Activated CD8-positive, alpha-beta memory T cell treated with anti-CD3 and anti-CD28 coated beads, Interleukin-2, amount 50 U/mL, for 4 hours (primary cell): ENCODE measurements around the gene BBS12.

Source experiments
- DNase-seq: peaks from one replicate; pipeline ENCODE4 v3.0.0-alpha.2; 2020

Gene BBS12

DNA sequence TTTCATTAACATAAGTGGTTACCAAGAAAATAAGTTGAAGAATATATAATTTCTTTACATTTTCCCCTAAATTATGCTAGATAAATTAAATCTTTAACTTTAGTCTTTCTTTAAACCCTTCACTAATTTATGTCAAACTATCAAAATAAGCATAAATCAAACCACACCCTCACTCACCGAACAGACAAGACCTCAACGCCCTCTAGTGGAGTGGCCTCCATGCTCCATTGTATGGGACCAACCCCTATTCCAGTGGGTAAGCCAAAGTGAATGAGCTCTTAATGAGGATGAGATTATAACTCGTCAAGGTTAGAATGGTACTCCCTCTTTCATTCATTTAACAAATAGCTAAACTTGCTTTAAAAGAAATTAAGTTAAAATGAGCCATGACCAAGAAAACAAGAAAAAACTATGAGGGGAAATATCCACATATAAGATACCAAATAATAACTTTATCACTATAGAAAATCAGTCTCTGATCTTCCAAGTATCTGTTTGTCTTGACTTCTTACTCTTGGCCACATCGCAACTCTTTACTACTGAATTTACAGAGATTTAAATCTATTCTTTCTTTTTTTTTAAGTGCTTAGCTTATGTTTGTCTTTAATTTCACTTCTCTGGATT lies 15.6 kb upstream of the BBS12 start:
- DNase-seq, result peak; percentile 66

DNA sequence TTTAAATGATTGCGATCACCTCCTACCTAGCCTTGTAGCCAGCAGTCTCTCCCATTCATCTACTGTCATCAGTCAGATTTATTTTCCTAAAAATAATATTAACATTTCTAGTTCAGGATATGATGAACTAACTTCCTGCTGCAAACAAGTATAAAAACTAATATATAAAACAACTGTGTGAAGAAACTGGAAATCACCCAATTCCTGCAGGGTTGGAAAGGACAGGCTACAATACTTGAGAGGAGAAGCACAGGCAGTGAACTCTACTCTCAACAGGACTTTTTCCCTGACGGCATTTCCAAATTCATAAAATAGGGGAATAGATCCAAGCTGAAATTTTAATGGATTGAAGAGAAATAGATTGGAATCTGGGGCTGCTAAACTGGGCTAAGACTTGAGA lies 14.2 kb upstream of the BBS12 start:
- no peak for DNase-seq

DNA sequence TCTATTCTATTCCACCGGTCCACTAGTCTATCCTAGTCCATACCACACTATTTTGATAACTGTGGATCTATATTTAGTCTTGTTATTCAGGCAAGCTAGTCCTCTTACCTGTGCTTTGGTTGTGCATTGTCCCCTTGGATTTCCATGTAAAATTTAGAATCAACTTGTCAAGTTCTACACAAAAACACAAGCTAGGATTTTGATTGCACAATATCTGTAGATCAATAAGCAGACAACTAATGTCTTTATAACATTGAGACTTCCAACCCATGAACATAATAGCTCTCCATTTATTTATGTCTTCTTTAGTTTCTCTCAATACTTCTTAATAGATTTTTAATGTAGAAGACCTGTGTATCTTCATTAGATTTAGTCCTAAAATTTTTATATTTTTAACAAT lies 10.2 kb upstream of the BBS12 start:
- DNase-seq, result no peak

DNA sequence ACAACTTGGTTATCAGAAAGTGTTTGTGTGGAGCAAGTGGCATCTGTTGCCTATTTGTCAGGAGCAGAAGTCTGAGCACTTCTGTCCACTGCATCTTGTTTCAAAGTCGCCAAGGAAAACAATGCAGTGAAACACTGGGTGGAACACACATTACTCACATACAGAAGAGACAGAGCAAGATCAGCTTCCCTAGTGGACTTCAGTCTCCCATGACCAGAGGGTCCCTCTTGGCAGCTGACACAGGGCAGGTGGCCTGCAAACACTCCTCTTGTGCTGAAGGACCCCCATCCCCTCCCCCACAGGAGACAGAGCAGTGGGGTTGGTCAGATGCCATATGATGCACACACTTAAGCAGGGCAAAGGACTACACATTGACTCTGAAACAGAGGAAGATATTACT lies 3.6 kb upstream of the BBS12 start:
- DNase-seq, result no peak

DNA sequence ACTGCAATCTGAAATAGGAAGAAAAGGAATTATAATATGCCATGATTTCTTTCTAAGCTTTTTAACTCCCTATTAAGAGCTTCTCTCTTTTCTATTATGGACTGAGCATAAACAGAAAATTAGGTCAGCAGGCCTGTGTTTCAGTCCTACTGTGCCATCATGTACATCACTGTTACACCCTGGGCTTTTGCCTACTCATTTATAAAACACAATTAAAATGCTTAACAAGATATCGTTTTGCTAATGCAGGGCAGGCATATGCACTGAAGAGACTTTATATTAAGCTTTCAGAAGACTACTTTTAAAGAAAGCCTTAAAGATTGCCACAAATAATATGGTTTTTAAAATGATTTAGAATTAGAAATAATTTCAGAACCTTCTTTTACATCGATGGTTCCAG lies 828 bp upstream of the BBS12 start:
- no peak for DNase-seq

DNA sequence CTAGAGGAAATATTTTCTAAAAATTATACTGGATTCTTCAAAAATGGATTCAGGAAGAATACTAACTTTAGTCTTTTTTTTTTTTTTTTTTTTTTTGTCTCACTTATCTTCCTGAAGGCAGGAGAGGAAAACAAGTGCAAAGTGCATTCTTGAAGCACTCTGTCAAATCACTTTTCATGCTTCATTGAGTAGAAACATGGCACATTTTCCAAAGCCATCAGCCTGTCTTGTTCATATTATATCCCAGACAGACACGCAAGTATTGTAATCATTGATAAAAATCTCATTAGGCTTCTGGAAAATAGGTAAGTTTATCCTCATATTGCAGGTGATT lies 1.2 kb downstream of the BBS12 start:
- no peak for DNase-seq

DNA sequence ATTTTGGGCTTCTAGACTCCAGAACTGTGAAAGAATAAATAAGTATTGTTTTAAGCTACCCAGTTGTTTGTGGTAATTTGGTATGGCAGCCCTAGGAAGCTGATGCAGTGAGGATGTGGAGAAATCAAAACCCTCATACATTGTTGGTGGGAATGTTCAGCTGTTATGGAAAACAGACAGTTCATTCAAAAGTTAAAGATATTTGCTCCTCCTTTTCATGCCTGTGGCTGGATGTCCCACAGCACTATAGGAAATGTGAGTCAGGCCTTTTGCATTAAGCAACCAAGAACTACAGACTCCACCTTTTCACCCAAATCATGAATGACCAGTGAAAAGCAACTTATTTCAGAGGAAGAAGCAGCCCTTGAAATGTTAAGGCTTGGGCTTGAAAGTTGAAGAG lies 6.7 kb downstream of the BBS12 start:
- no peak for DNase-seq

DNA sequence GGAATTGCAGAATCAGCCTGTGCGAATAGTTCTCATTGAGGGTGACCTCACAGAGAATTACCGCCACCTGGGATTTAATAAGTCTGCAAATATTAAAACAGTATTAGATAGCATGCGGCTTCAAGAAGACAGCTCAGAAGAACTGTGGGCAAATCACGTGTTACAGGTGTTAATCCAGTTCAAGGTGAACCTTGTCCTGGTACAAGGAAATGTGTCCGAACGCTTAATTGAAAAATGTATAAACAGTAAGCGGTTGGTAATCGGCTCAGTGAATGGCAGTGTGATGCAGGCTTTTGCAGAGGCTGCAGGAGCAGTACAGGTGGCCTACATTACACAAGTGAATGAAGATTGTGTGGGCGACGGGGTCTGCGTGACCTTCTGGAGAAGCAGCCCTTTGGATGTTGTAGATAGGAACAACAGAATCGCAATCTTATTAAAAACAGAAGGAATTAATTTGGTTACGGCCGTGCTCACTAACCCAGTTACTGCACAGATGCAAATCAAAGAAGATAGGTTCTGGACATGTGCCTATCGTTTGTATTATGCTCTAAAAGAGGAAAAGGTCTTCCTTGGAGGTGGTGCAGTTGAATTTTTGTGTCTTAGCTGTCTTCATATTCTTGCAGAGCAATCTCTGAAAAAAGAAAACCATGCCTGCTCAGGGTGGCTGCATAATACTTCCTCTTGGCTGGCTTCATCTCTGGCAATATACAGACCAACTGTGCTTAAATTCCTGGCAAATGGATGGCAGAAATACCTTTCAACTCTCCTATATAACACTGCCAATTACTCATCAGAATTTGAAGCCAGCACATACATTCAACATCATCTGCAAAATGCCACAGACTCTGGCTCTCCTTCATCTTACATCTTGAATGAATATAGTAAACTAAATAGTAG lies 10.7 kb downstream of the BBS12 start:
- DNase-seq, result no peak

DNA sequence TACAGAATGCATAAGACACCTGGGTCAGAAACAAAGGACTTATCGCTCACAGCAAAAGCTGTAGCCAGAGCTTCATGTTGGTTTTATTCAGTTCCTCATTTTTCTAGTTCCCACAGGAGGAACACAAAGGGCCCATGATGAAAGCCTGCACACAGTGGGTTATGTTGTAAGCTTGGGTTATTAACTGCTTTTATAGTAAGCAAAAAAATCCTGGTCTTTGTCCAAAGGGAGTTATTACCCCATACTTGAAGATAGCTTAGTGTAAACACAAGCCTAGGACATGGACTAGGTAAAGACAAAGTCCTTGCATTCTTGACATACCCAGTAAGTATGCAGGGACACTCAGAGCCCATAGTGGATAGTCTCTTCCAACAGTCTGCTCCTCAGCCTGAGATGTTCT lies 11.7 kb downstream of the BBS12 start:
- DNase-seq, result no peak

DNA sequence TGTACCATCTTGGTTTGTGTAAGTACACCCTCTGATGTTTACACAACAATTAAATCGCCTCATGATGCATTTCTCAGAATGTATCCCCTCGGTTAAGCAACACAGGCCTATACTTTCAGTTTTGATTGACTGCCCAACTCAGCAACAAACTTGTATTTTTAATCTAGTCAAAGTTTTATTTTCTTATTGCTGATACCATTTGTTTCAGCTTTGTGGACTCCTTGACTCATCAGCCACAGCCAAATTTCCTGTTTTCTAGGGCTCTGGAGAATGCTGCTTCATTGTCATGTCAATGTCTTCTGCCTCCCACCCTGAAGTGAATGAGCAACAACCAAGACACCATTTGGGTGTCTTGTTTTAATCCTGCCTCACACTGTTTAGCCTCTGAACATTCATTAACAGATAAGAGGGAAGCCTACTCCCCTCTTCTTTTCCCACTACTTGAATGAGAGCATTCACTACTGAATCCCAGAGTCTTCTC lies 14.0 kb downstream of the BBS12 start:
- no peak for DNase-seq

DNA sequence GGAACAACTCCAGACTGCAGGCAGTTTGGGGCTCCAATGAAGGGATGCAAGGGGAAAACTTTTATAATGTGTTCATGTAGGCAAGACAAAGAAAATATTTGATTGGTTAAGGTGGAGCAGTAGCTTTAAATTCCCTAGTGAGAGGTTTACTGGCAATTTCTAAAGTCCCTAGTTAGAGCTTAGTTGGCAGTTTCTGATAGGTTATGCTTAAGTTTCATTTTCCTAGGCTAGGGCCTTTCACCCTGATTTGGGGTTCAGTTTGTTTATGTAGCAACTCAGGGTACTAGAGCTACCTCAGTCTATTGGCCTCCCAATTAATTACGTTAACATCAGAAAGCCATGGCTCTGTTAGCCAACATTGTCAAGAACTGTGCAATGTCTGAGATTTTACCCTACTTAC lies 14.6 kb downstream of the BBS12 start:
- DNase-seq, result no peak

DNA sequence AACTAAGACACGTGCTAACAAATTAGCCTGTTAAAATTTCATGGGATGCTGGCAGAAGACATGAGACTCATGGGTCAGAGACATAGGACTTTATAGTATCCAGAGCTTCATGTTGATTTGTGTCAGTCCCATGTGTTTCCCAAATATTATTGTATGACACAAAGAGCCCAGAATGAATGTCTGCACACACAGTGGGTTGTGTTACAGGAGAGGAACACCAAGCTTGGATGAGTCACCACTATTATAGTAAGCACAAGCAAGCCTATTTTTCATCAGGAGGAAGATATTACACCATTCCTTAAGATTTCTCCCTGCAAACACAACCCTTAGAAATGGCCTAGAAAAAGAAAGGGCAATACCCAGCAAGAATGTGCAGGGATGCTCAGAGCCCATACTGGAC lies 15.4 kb downstream of the BBS12 start:
- DNase-seq, result no peak

DNA sequence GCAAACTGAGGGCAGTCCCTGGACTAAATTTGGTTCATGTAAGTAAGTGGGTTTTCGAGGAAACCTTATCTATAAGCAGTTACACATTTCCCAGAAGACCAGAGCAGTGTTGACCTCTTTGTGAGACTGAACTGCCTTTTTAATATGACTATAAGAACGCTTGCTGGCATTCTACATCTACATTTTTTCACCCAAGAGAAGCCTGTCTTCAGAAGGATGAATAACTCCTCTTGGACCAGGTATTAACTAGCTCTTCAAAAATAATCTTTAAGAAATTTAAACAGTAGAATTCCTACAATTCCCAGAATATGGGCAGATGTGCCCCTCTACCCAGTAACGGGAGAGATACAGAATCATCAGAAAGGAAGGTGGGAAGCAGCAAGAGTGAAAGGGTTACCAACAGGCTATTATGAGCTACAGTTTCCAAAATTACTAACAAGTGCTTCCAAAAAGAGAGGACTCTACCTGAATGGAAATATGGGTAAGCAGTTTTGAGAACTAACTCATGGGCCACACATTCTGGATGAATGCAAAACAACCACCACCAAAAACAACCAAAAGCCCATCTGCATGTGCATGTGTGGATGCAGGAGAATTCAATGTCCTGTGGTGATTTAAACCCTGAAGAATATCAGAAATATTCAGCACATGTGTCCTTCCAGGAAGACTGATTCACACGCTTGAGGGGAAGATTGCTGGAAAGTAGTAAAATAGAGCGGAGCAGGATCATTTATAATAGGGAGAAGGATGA lies 17.4 kb downstream of the BBS12 start:
- no peak for DNase-seq

DNA sequence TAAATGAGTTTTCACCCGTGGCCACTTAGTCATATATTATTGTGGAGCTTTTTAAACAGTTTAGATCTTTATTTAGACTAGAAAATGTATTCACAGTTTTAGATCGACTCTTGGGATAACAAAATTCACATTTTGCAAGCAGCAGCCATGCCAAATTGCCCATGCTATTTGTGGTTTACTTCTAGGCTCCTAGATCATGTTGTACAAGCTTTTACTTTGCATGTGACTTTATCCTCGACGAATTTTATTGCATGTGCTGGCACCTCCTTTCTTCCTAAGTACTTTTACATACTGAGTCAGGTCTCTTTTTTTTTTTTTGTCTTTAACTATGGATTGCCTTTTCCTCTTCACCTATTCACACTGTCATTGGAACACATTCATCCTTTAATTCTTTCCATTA lies 23.2 kb downstream of the BBS12 start:
- no peak for DNase-seq

DNA sequence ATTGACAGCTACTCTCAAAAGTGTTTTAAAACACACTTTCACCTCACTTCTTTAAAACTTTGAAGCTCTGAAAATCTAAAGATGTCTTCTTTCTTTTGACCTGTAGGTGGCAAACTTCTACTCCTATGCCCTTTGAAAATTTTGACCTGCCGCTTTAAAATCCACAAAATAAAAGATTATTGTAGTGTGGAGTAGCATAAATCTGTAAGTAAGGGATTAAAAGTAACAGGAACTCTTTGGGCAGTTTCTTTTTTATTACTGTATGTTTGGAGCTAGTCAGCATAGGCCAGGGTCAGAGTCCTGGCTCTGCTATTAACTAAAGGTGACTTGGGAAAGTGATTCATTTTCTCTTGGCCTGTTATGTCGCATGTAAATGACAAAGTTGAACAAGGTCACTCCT lies 25.5 kb downstream of the BBS12 start:
- DNase-seq, result no peak

DNA sequence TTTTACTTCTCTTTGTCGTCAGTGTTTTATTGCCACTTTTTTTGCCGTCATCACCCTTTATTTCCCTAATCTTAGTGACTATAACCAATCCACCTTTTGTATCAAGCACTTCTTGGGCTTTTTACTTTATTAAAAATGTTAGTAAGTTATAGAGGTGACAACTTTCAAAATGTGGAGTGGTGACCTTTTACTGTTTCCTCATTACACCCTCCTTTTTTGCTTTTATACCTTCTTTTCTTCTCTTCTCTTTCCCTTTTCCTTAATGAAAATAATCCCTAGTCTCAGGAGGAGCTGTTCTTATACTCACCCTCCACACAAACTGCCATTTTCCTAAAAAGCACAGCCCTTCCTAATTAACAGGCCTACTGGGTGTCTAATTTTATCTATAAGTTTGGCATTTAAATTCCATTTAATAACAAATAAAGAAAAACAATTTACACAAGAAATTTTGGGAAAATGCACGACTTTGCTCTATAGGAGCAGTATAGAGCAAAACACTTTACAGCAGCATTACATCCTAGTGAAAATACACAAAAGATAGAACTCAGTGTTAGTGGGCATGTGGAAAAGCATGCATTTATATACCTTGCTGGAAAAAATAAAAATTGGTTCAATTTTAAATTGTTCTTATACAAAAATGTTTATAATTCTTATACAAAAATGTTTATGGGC lies 27.3 kb downstream of the BBS12 start:
- no peak for DNase-seq

DNA sequence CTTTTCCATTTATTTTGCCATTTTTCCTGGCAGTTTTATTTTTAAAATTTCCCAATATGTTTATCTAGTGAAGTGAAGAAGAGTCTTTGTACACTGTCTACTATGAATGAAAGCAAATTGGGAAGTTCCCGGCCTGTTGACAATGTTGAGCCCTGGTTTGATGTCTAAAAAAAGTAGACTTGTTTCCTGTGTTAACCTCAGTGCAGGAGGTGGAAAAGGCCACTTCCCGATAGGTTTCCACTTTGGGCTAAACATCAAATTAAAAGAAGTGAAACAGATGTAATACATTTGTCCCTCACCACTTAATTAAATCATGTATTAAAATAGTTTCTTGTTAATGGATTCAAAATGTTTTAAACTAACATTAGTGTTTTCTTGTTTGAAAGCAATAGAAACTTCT lies 30.0 kb downstream of the BBS12 start:
- DNase-seq, result no peak

DNA sequence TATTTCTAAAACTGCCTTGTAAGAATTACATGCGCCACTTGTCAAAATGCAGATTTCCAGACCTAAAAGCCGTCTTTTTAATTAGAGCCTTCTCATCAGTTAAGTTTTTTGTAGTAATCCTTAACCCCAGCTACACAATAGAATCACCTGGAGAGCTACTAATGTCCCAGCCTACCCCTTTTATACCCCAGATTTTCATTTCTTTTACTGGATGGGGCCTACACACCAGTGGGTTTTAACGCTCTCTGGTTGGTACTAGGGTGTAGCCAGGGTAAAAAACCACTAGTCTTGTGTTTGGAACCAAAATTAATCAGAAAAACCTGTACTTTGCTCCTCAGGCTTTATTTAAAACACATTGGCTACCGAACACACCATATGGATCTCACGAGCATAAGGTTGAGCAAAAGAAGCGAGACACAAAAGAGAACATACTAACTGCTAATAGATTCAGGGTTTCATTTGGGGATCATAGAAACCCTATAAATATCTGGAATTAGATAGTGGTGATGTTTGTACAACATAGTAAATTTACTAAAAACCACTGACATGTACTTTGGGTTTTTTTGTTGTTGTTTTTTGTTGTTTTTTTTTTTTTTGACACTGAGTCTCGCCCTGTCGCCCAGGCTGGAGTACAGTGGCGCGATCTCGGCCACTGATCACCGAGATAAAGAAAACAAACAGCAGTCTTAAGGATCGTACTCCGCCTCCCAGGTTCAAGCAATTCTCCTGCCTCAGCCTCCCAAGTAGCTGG lies 30.6 kb downstream of the BBS12 start:
- no peak for DNase-seq

DNA sequence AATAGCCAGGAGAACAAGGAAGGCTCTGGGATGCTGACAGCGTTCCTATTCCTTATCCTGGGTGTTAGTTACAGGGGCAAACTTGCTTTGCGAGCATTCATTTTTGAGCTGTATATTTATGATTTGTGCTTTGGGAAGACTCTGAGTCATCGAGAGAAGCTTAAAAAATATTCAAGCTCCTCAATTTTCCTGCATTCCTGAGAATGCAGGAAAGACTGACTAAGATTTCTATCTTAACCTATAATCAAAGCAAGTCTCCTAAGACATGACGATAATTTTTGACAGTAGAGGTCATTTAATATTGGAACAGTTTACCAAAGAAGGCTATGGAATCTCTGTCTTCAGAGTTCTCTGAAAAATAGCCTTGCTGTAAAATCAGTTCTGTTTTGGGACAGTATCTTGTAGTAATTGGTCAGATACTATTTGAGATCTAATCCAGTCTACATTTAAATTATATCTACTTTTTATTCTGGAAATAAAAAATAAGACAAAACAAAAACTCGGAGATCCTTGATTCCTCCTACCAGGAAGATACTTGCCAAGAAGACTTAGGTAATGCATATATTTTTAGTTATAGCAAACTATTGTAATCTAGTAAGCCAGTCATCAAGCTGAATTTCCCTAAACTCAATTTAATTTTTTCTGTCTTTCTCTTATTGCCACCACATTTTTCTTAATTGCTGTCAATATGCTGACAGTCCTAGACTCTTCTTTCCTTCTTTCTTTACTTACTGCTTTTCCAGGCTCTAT lies 31.7 kb downstream of the BBS12 start:
- DNase-seq, result no peak

DNA sequence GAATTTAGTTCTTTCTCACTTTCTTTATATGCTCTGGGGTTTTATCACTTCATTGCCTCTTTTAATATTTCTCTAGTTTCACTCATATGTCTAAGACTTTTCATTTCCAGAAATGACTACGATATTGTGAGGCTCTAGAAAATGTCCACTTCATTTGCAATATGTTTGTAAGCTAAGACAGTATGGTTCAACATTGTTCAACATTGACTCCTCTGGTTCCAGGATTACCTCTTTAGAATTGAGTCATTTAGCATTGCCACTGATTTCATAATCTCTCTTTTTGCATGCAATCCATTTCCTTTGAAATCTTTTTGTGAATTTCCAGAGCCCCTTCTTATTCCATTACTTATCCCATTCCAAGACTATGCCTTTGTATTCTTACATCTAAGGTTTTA lies 32.3 kb downstream of the BBS12 start:
- no peak for DNase-seq

DNA sequence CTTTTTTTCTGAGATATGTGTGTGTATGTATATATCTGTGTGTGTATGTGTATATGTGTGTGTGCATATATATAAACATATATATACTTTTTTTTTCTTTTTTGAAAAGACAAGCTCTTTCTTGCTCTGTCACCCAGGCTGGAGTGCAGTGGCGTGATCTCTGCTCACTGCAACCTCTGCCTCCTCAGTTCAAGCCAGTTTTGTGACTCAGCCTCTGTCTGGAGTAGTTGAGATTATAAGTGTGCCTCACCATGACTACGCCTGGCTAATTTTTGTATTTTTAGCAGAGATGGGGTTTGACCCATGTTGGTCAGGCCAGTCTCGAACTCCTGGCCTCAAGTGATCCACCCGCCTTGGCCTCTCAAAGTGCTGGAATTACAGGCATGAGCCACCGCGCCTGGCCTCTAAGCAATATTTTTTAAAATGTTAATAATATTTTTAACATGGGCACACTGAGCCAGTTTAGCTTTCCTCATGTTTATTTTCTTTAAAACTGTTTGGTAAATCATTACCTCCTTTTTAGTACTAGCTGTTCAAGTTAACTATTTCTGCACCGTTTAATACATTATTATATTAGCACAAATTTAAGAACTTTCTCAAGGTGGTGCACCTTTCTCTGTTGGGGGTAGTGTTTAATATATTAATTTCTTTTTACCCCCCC lies 33.3 kb downstream of the BBS12 start:
- DNase-seq, result no peak
